HG03095 (cell line): ENCODE measurements around the gene GDF7.

Source experiments
- ATAC-seq: cut with Tn5 transposase; IDR thresholded peaks from one replicate; pipeline ENCODE4 v1.9.1; 2021; ENCODE audit warnings: moderate library complexity; ENCODE audit not compliant: unreplicated experiment

The GDF7 gene

GRCh38 chr2:20672201-20672951 lies 5.4 kb downstream of the GDF7 start:
- no peak for ATAC-seq

- no peak for ATAC-seq
These were observed 6.9 kb downstream of the GDF7 start for GRCh38 chr2:20673686-20674308.

- ATAC-seq, result no peak
These were observed 7.5 kb downstream of the GDF7 start for GRCh38 chr2:20674309-20674965.

GRCh38 chr2:20674974-20675679 lies 8.2 kb downstream of the GDF7 start:
- no peak for ATAC-seq

GRCh38 chr2:20675701-20676352 lies 8.9 kb downstream of the GDF7 start:
- peak; percentile 47 for ATAC-seq

- peak; percentile 71 for ATAC-seq
These were observed 9.6 kb downstream of the GDF7 start for GRCh38 chr2:20676353-20677215.

GRCh38 chr2:20677301-20678085 lies 10.5 kb downstream of the GDF7 start:
- ATAC-seq, result peak; percentile 34

- no peak for ATAC-seq
These were observed 11.1 kb downstream of the GDF7 start for GRCh38 chr2:20678086-20678395.

- no peak for ATAC-seq
These were observed 11.8 kb downstream of the GDF7 start for GRCh38 chr2:20678780-20679179.

- no peak for ATAC-seq
These were observed 13.9 kb downstream of the GDF7 start for GRCh38 chr2:20680744-20681375.

- no peak for ATAC-seq
These were observed 15.4 kb downstream of the GDF7 start for GRCh38 chr2:20682167-20682920.

GRCh38 chr2:20684581-20685063 lies 17.7 kb downstream of the GDF7 start:
- ATAC-seq, result no peak

GRCh38 chr2:20687260-20687832 lies 20.4 kb downstream of the GDF7 start:
- no peak for ATAC-seq

GRCh38 chr2:20689428-20690264 lies 22.7 kb downstream of the GDF7 start:
- ATAC-seq, result no peak

GRCh38 chr2:20691076-20691734 lies 24.3 kb downstream of the GDF7 start:
- ATAC-seq, result no peak

GRCh38 chr2:20692081-20692480 lies 25.1 kb downstream of the GDF7 start:
- no peak for ATAC-seq
